NCI-H128 (cell line): ENCODE results near the gene LY86.
"Not testable (repeated sequence)": the region's sequence is repeated elsewhere in the genome, so short reads cannot be mapped to it uniquely, and the experiment has no call there.

Experiments
- DNase-seq: peaks from one replicate; lab custom pipeline; 2025; ENCODE audit not compliant: unreplicated experiment; lab: John Stamatoyannopoulos, UW

LY86 gene

DNA sequence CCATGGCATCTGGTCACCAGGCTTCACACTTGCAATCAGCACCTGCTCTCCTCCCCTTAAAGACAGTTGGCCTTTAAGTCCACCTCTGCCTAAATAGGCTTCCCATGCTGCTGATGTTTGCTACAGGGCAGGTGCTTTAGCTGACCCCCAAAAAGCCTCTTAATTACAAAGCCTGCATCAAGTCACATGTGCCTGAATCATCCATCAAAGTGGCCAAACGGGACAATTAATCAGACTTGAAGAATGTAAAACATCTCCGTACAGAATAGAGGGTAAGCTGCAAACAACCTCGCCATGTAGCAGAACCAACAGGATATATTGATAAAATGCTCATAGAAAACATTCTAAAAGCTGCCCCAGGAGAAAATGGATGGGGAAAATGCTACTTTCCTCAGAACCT is 7.4 kb downstream of the LY86 start:
- DNase-seq: no peak

DNA sequence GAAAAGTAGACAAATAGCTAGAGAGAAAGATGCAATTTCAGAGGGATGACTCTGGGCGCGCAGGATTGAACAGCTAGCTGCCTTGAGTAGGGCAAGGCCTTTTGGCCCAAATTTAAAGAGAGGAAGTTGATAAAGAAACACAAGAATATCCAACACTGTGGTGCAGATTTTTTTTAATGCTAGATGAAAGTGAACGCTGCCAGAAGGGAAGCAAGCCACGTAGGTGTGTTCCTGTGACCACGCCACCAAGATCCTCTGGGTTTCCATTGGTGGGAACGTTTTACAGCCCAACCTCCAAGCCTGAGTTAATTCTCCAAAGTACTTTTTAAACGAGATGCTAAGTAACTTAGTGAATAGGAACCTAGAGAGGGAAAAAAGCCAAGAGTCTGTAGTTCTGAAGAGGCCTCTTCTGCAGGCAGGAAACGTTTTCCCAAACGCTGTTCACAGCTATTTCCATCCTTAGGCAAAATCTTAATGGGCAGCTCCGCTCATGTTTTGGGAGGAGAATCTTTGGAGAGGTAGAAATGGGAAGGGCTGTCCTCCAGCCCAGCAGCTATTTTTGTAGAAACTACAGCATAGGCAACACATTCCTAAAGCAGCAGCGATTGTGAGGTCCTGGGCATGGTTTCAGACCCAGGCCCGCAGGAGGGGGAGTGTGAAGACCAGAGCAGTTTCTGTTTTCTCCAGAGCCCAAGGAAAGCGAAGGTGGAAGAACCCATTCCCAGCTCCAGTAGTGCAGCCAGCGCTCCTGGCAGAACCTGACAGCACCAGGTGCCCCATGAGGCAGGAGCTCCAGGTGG is 8.2 kb downstream of the LY86 start:
- no peak for DNase-seq

DNA sequence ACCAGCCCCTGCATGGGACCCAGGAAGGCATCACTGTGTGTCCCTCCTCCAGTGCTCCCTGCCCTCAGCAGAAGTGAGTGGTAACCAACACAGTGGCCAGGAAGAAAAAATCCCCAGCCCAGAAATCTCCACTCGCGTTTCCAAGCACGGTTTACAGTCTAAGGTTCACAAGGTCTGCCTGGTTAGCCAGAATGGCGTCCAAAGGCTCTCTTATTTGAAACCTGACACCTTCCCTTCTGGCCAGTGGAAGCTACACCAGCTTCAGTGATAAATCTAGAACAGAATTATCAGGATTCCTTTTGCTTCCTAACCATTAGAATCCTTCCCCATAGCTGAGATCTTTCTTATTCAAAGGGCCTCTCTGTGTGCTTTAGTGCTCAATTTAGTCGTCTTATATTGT is 9.2 kb downstream of the LY86 start:
- no peak for DNase-seq

DNA sequence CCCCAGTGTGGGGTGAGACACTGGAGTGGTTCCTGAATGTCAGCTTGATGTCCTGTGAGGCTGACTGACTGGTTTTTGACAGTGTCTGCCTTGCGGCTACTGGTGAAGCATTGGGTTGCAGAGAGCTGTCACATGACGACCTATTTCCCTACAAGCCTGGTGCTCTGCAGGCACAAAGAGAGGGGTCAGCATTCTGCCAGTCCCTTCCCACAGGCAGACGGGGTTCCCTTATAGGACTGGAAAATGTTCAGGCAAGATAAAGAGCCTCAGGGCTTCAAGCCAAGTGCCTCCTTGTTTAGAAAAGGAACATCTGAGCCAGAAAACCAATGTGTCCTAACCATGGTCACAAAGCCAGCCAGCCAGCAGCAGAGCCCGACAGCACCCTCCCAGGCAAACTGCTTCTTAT is 11.0 kb downstream of the LY86 start:
- no peak for DNase-seq

DNA sequence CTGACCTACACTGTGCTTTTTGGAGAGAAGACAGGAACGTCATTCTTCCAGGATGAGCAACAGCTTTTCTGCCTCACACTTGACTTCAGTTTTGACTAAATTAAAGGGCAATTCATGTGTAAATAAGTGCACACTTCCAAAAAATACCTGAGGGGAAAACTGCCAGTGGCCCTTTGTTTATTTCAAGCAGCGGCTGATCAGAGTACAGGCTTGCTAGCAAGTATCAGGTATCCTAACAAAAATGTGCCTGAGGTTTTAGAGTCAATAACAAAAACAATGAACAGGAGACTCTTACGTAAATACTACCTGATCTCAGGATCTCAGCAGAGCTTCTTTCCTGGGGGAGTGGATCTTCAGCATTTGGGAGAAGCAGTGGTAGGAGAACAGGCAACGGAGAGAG is 12.4 kb downstream of the LY86 start:
- DNase-seq: no peak

DNA sequence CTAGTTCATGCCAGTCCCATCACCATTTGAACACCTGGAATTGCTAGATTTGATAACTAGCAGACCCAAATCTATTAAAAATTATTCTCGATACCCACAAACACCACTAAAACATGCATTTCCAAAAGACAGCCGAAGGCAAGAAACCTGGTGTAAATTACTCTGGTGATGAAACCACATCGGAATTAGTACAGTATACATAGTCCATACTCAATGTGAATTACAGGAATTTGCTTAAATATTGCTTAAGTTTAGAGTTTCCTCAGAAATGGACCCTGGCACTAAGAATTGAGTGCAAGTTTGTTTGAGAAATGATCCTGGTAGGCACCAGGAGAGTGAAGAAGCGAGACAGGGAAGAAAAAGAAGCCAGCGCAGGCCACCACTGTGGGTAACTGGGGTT is 13.7 kb downstream of the LY86 start:
- no peak for DNase-seq

DNA sequence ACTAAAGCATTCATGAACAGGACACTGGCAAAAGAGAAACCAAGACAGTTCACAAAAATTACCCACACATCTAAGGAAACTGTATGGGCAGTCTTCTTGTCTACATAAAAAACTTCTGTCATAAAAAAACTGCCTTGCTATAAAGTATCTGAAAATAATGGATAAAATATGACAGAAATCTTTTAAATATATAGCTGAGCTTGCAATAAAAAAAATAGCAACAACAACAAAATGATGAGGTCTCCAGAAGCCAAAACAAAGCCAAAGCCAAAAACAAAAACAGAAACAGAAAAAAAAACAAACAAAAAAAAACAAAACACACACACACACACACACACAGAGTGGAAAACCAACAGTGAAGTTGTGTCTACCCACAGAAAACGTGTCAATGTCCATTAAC is 14.8 kb downstream of the LY86 start:
- no peak for DNase-seq

DNA sequence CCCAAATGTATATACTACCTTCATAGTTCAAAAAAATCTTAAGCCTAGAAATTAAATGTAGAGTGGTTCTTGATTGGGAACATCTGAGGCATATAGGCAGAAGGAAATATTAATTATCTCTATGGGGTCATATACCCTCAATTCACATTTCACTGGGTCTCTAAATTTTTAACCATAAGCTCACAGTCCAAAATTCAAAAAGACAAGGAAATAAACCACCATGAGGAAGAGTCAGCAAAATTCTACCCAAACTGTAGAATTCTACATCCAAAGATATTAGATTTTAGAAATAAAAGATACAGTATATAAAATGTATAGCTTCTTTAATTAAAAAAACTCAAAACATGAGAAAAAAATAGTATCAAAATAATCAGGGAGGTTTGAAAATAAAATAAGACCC is 15.5 kb downstream of the LY86 start:
- DNase-seq: no peak

DNA sequence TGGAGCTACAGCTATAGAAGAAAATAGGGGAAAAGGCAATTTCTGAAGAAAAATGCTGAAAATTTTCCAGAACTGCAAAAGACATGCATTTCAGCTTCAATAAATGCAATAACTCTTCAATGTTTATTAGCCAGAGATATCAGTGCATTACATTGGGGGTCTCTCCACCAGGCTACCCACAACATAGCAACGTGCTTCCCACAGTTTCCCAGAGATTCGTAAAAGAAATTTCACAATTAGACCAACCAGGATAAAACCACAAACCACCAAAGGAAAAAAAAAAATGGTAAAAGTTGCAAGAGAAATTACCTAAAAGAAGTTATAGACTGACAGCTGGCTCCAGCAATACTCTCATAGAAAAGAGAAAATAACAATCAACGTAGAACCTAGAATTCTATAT is 16.0 kb downstream of the LY86 start:
- no peak for DNase-seq

DNA sequence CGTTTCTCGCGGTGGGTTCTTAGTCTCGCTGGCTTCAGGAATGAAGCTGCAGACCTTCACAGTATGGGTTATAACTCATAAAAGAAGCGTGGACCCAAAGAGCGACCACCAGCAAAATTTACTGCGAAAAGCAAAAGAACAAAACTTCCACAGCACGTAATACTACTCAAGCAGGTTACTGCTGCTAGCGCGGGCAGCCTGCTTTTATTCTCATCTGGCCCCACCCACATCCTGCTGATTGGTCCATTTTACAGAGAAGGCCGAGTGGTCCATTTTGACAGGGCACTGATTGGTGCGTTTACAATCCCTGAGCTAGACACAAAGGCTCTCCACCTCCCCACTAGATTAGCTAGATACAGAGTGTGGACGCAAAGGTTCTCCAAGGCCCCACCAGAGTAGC is 17.4 kb downstream of the LY86 start:
- DNase-seq: no peak

DNA sequence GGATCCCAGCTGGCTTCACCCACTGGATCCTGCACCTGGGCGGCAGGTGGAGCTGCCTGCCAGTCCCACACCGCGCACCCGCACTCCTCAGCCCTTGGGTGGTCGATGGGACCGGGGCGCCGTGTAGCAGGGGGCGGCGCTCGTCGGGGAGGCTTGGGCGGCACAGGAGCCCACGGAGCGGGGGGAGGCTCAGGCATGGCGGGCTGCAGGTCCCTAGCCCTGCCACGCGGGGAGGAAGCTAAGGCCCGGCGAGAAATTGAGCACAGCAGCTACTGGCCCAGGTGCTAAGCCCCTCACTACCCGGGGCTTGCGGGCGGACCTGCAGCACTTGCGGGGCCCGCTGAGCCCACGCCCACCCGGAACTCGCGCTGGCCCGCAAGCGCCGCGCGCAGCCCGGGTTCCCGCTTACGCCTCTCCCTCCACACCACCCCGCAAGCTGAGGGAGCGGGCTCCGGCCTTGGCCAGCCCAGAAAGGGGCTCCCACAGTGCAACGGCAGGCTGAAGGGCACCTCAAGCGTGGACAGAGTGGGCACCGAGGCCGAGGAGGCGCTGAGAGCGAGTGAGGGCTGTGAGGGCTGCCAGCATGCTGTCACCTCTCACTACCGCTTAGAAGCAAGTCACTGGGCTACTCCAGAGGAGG is 18.0 kb downstream of the LY86 start:
- DNase-seq: not testable (repeated sequence)

DNA sequence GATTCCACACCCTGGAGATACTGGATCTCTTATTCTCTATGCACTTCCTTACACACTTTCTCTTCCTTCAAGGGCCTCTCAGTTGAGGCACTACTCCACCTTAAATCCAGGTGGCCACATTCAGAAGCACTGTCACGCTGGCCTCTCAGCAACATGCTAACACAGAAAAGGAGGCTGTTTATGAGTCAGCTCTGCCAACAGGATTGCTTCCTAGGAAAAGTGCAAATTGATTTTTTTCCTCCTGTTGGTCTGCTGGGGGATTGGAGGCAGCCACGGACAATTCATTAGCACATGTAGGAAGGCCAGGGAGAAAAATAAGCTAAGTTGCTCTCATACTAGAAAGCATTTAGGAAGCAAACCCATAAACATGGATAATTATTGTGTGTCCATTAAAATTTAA is 20.9 kb downstream of the LY86 start:
- no peak for DNase-seq

DNA sequence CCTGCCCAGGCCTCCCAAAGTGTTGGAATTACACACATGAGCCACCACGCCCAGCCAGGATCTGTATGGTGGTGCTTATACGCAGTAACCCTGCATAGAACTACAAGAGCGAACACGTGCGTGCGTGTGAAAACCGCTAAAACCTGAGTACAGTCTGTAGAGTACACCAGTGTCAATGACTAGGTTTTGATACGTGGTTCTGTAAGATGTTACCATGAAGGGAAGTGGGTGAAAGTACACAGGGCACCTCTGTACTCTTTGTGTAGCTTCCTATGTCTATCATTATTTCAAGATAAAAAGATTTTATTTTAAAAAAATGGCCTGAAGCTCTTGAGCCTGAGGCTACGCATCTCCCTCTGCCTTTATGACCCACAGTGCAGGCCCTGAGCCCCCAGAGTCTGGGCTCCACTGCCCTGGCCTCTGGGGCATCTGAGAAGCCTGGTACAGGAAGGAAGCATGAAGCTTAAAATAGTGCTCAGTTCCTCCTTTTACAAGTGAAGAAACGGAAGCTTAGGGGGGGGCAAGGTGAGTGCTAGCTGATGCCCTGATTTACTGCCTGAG is 21.6 kb downstream of the LY86 start:
- no peak for DNase-seq

DNA sequence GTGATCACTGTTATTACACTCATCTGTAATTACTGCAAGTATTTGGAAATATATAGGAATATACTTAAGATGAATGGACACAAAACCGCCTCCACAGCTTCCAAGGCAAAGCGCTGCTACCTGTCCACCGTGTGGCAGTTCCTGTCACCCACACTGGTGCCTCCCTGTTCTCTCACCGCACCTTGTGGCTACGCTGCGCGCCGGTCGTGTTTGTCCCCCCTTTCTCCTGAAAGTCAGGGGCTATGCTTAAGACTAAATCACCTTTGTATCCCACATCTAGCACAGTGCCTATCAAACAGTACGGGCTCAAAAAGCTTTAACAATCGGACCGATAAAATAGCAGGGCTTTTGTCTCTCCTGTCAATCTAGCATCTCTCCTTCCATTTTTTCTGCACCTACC is 23.0 kb downstream of the LY86 start:
- no peak for DNase-seq

DNA sequence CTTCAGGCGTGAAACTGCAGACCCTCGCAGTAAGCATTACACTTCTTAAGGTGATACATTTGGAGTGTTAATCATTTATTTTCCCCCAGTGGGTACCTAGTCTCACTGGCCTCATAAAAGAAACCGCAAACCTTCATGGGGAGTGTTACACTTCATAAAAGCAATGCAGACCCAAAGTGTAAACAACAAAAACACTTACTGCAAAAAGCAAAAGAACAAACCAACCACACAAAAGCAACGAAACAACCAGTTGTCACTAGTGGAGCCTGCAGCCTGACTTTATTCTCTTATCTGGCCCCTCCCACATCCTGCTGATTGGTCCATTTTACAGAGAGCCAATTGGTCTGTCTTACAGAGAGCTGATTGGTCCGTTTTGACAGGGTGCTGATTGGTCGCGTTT is 23.8 kb downstream of the LY86 start:
- DNase-seq: no peak

DNA sequence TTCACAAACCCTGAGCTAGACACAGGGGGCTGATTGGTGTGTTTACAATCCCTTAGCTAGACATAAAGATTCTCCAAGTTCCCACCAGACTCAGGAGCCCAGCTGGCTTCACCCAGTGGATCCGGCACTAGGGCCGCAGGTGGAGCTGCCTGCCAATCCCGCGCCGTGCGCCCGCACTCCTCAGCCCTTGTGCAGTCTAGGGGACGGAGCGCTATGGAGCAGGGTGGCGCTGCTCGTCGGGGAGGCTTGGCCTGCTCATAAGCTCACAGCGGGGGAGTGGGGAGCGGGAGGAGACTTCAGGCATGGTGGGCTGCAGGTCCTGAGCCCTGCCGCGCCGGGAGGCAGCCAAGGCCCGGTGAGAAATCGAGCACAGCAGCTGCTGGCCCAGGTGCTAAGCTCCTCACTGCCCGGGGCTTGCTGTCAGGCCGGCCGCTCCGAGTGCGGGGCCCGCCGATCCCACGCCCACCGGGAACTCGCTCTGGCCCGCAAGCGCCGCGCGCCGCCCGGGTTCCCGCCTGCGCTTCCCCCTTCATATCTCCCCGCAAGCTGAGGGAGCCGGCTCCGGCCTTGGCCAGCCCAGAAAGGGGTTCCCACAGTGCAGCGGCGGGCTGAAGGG is 24.7 kb downstream of the LY86 start:
- not testable (repeated sequence) for DNase-seq

DNA sequence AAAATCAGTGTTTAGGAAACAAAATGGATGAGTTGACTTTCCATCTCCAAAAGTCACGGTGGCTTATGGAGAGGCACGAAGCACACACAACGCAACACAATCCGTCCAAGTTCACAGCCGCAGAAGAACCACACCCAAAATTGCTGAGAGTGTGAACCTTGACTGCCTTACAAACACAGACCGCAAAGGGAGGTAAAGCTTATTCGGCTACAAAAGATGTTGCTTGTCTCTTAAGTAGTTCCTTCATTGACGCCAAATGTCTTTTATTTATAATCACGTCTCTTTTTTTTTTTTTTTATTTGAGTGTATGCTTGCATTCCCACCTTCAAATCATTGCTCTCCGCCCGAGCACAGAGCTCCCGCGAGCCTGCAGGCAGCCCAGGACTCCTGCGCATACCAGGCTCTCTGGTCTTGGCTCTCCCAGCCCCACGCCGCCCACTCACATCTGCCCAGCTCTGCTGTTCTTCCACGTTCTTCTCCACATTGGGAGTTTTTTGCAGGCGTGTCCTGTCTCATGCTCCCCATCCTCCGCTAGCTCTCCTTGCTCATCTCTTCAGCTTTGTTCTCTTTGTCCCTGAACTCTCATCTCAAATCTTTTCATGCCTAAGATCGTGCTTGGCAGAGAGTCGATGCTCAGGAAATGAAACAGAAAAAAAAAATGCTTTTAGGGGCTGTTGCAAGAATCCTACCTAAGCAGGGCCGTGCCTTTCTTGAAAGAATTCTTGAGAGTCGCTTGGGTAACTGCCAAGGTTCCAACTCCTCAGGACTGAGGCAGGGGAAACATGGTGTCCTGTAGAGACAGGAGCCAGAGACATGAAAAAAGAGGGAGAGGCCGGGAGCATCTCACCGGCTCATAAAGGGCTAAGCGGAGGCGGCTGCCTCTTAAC is 25.8 kb downstream of the LY86 start:
- DNase-seq: no peak

DNA sequence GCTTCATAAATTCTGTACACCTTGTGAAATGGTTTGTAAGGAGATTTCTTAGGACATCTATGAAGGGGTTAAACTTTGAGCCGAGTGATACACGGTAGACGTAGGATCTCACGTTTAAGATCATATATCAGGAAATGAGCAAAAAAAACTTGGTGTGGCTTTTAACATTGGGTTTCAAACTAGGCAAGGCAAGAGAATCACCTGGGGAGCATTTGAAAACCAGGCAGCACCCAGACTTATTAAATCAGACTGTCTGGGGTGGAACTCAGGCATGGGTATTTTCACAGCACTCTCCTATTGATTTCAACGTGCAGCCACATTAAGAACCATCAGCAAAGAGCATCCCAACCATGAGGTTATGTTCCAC is 26.4 kb downstream of the LY86 start:
- no peak for DNase-seq

DNA sequence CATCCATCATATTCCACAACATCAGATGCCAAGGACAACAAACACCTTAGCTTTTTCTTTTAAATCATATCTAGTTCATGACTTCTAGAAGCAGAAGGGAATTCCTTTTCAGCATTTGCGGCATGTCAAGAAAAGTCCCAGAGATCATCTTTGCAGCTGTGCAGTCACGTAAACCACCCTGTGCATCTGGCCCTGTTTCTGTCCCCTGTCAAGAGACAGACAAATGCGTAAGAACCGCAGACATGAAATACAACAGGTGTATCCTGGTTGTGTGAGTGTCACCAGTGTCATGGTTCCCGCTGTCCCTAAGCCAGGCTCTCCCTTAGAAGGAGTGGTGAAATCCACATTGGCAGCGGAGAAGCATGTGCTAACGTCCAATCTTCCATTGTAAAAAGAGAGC is 28.1 kb downstream of the LY86 start:
- no peak for DNase-seq

DNA sequence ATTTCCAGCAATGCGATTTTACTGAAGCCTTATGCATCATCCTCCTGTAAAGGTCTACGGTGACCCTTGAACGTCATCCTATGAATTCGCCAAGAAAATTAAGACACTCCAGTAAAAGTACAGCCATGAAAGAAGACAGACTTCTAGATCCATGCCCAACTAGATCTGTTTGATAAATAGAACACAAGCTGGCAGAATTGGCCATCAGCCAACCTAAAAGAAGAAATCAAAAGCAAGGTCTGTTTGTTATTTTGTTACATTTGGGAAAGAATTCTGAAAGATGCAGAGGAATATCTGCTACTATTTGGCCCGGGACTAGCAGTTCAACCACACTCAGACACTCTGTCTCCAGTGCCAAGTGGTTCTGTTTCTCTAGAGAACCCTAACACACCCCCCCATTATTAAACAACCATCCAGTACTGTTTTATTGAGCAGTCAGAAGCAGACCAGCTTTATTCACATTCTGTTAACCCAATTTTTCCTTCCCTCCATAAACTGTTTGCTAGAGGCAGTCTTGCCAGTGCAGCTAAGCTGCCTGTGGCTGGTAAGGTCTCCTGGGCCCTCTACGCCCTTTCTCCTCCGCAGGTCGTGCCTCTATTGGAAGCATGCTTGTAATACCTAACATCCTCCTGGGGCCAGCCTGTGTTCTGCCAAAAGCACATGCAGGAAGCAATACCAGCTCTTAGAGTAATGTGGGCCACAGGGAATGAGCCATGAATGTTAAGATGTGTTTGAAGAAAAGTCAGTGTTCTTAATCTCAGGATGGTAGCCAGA is 30.7 kb downstream of the LY86 start:
- no peak for DNase-seq
